Fibroblast of the conjunctiva (primary cell): ENCODE results near the gene NDUFB1.

Source experiments
- DNase-seq: peaks from one replicate; pipeline ENCODE4 v3.0.0-alpha.2; 2010; ENCODE audit warnings: low read depth

The NDUFB1 gene

DNA sequence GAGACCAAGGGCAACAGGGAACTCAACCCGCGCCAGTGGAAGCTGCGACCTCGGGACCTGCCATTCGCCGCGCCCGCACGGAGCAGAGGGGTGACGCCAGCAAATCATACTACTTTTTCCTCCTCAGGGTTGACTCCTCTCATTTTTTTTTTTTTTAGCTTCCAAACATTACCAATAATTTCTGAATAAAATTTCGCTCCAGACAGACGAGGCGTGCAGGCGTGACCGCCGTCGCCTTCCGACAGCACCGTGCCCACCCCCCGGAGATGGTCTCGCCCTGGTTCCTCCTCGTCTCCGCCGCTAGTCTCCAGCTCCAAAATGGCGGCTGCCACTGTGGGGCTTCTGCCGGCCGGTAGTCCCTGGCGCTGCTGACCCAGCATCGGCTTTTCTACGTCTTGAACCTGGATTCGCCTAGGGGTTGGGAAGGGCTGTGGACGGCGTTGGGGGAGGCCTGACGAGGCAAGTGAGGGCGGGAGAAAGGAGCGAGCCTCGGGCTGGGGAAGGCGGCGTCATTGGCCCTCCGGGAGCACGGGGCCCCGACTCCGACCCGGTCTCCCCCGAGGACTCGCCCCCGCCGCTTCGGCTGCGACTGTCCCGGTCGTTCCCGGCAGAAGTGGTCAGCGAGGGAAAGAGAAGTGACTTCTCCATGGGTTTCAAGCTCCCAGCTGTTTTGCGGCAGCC is at the start of gene NDUFB1, which contains the start of gene CPSF2:
Gene NDUFB1, minus strand, starts transcription at position 37 of the 681 bp plus-strand sequence. CDS start 4,069 bp downstream, outside the sequence.
Gene CPSF2, plus strand, starts transcription at position 300 of the 681 bp plus-strand sequence. CDS start 9,016 bp downstream, outside the sequence.
- DNase-seq: peak; percentile 33

DNA sequence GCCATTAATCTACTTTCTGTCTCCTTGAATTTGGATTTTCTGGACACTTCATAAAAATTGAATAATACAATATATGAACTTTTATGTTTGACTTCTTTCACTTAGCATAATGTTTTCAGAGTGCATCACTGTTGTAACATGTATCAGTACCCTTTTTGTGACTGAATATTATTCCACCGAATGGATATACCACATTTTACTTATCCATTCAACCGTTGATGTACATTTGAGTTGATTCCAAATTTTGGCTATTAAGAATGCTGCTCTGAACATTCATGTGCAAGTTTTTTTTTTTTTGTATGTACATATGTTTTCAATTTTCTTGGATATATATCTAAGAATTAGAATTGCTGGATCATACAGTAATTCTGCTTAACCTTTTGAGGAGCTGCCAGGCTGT is 43.5 kb upstream of the NDUFB1 start:
- DNase-seq: no peak

DNA sequence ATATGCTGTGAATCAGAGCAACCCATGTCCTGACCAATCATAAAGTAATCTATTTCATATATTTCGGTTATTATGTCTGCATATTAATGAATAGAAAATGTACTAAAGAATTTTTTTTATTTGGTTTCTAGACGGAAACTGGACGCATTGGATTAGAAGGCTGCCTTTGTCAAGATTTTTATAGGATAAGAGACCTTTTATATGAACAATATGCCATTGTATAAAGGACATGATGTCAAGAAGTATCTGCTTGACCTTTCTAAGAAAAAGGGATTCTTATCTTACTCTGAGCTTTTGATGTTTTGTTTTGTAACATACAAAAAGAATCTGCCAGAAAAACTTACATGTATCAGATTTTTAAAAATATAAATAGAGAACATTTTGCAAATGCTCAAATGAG is 40.0 kb upstream of the NDUFB1 start:
- no peak for DNase-seq

DNA sequence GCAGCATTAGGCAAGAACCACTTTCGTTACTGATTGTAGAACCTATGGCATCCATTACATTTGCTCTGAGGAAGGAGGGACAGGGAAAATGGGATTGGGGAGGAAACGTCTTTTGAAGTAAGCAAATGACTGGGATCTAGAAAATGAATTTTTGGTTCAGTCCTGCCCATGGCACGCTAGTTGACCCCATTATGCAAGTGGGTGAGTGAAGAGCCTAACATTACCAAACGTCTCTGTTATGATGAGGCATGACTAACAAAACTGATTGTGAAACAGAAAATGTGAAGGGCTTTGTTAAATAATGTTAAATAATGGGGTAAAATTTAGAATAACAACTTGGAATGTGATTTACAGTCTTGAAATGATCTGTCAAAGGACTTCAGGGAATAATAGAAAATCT is 39.1 kb upstream of the NDUFB1 start:
- peak; percentile 53 for DNase-seq

DNA sequence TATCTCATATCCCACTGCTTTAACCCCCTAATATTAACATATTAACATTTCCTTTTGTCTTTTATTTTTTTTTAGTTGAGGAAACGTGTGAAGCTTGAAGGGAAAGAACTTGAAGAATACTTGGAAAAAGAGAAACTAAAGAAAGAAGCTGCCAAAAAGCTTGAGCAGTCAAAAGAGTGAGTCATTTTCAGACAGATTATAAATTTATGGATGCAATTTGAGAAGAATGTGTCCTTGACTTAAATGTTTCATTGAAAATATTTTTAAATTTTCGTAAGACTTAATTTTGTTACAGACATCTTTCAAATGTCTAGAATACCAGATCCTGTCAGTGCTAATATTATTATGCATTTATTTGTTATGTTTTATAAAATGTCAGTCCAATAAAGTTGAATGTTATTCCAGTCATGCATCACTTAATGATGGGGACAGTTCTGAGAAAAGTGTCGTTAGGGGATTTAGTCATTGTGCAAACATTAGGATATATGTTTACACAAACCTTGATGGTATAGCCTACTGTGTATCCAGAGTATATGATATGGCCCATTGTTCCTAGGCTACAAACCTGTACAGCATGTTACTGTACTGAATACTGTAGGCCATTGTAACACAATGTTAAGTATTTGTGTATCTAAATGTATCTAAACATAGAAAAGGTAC is 32.9 kb upstream of the NDUFB1 start:
- DNase-seq: no peak

DNA sequence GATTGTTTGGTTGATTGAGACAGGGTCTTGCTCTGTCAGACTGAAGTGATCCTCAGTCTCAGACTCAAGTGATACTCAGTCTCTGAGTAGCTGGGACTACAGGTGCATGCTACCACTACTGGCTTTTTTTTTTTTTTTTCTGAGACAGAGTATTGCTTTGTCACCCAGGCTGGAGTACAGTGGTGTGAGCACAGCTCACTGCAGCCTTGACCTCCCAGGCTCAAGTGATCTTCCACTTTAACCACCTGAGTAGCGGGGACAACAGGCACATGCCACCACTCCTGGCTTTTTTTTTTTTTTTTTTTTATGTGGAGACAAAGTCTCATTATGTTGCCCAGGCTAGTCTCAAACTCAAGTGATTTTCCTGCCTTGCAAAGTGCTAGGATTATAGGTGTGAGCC is 32.1 kb upstream of the NDUFB1 start:
- no peak for DNase-seq

DNA sequence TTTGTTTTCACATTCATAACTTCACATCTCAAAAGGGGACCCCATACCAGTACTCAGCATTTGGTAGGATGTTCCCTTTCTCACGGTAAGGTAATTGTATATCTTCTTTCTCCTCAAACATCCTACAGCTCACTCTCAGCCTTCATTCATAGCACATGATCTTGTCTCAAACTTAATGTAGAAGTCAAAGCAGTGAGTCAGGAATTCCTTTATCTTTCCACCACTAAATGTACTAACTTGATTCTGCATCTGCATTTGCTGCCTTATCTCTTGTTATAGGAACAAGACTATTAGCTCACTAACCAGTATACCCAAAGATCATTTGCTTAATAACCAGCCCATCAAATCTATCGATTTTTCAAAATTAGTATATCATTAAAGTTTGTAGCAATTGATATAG is 23.2 kb upstream of the NDUFB1 start:
- no peak for DNase-seq

DNA sequence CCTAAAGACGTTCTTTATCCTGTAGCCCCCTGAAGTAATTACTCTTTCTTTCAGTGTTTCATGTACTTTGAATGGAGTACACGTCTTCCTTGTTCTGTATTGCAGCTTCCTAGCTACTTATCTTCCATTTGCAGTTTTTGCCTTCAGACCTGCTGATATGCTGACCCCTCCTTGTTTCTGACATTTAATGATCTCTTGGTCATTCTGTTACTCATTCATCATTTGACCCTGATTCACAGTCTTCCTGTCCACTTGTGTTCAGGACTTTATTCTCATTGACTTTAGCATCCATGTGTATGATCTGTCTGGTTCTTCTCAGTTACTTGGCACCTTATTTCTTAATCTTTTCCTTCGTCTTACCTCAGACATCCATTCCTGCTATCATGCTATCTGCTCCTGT is 22.5 kb upstream of the NDUFB1 start:
- no peak for DNase-seq

DNA sequence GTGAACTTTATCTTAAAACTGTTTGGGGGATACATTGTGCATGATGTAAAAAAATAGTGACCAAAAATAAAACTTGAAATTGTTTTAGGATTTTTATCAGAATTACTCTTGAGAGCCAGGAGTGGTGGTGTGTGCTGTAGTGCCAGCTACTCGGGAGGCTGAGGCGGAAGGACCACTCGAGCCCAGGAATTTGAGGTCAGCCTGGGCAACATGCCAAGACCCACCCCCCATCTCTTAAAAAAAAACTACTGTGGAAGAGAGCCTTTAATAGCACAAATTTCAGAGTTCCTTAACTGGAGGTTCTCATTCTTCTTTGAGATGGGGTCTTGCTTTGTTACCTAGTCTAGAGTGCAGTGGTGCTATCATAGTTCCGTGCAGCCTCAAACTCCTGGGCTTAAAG is 21.8 kb upstream of the NDUFB1 start:
- no peak for DNase-seq

DNA sequence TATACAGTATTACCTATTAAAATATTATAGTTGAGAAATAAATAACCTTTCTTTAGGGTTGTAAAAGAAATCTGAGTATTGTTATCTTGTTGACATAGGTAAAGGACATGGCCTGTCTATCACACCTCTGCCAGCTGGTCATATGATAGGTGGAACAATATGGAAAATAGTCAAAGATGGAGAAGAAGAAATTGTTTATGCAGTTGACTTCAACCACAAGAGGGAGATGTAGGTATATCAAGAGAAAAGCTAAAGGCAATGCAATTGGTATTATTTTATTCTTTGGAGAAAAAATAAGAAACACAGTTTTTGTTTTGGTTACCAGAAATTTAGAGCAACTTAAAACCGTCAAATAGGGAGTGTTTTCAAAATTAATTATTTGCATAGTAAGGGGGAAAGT is 13.8 kb upstream of the NDUFB1 start:
- DNase-seq: peak; percentile 48

DNA sequence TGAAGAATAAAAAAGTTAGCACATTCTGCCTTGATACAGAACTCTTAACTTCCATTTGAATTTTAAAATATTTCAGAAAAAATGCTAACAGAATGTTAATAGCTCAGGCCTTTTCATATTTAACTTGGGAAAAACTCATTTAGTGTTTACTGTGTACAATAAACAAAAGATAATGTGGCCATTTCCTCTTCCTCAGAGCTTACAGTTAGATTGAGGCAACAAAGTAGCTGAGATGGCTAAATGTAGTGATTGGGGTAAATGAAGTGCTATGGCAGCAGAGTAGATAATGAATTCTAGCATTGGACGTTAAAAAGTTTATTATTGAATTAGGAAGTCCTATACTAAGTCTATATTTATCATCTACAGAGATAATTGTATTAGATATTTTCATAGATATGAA is 12.9 kb upstream of the NDUFB1 start:
- DNase-seq: no peak

DNA sequence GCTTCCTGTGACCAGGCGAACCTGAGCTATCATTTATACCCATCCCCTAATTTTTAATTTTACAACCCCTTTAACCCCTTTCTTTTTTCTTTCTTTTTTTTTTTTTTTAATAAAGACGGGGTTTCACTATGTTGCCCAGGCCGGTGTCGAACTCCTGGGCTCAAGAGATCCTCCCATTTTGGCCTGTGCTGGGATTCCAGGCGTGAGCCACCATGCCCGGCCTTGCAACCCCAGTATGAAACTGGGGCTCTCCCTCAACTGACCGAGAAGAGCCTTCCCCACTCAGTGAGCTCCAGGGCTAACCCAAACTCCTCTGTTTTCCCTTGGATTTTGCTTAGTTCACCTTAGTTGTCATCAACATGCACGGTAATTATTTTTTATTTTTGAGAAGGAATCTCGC is 1.3 kb upstream of the NDUFB1 start:
- no peak for DNase-seq

DNA sequence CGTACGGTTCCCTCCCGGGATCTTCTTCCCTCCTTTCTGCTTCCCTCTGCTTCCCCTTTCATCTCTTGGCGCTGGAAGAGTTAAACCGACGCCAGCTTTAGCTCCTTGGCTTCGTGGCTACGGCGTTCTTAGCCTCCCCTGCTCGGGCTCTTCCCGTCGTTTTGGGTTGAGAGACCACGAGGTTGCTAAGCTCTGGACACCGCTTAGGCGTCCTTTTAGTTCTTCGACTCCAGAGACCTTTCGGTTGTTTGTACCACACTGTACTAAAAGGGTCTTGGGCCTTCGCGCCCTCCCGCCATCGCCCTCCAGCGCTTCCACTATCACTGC is 808 bp upstream of the NDUFB1 start:
- DNase-seq: no peak

DNA sequence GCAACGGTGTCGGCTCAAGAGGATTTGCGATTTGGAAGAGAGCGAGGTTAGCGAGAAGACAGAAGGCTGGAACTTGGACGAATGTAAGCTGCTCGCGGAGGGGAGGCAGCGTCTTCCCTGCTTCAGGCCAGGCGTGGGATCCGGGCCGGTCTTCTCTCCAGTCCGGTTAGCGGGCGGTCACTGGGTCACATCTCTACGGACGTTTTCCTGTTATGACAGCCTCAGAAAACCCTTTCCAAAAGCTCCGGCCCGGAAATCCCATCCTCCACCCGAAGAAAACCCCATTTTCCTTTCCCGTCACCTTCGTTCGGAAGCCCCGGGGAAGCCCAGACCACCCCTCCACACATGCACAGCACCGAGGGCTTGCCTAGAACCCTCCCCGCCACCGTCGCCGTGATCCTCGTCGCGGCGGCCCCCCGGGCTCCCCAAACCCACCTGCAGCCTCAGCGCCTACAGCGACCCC is 268 bp downstream of the NDUFB1 start:
- peak; percentile 9 for DNase-seq

DNA sequence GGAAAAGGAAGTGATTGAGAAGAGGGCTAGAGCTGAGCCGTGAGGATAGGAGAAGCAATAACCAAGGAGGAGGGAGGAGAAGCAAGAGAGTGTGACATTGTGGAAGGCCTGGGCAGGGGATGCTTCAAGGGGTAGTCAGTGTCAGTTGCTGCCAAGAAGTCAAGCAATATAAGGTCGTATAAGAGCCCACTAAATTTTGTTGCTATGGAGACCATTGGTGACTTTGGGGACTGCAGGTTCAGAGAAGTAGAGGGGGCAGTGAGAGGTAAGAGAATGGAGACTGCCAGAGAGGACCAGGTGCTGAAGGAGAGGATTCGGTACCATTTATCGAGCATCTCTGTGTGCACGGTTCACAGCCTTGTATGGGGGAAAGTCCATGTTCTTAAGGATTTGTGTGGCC is 12.0 kb downstream of the NDUFB1 start:
- DNase-seq: no peak

DNA sequence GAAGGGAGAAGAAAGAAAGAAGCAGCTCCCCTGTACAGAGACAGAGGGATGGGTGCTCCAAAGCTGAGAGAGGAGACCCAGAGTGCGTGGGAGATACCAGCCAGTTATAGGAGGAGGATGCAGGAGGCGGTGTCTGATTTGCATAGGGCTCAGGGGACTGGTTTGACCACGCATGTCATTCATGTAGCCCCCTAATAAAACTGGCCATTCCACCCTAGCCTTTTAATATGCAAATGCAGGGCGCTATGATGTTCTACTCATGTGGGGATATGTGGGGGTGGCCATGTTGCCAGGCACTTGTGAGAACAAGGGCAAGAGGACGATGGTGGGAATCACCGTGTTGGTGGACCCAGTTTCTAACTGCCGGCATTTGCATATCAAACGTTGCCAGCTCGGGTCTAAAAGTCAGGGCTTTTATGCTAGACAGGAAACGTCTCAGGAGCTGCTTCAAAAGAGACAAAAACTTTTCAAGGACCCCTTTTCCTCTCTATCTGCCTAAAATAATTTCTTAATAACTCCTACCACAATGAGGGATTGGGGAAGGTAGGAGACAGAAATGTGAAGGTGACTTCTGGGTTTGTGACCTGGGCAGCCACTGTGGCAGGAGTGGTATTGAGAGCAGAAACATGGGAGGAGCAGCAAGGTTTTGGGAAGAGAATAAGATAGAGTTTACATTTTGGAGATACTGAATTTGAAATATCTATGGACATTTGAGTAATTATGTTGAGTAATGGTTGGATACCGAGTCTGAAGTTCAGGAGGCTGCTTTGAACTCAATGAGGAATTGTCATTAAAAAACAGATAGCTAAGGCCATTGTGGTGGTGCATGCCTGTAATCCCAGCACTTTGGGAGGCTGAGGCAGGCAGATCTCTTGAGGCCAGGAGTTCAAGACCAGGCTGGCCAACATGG is 12.9 kb downstream of the NDUFB1 start:
- DNase-seq: no peak

DNA sequence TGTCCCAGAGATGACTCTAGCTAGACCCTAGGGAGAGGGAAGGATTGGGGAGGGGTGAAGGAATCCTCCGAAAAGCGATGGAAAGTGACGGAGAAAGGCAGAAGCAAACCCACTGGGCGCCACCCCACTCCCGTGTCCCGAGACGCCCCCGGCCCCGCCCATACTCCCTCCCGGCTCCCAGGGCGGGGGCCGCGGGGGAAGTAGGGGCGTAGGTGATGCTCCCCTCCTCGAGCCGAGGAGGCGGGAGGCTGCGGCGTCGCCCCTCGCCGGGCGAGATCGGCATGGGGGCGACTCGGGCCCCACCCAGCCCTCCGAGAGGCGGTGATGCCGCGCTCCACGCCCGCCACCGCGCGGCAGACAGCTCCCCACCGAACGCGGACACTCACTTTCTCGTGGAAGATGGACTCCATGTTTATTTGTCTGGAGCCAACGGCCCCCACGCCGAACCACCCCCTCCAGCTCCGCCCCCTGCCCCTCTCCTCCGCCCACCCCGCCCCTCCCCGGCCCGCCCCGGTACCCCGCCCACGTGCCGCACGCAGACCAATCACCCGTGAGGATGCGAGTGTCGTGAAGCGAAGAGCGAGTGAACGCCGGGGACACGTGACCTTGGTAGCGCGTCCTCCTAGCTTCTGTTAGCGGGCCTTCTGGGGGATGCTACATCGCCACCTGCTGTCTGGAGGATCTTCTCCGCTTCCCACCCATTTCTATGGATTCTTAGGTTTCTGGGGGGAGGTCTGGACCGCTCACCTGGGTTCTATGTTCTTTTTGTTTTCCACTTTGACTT is 15.2 kb downstream of the NDUFB1 start, which contains the start of gene ATXN3:
Gene ATXN3, minus strand, starts transcription at position 440 of the 784 bp plus-strand sequence. Its CDS starts 30 bp downstream, at position 410.
- DNase-seq: peak; percentile 98

DNA sequence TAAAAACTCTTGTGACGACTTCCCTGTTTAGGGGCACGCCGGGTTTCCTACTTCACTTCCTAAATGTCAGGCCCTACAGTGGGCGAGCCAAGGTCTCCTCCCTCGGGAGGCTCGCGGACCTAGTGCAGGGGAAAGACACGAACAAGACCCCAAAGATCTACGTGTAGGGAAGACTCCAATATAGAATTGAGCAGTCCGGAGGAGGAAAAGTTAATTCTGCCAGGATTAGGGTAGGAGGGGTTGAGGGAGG is 15.7 kb downstream of the NDUFB1 start:
- no peak for DNase-seq

DNA sequence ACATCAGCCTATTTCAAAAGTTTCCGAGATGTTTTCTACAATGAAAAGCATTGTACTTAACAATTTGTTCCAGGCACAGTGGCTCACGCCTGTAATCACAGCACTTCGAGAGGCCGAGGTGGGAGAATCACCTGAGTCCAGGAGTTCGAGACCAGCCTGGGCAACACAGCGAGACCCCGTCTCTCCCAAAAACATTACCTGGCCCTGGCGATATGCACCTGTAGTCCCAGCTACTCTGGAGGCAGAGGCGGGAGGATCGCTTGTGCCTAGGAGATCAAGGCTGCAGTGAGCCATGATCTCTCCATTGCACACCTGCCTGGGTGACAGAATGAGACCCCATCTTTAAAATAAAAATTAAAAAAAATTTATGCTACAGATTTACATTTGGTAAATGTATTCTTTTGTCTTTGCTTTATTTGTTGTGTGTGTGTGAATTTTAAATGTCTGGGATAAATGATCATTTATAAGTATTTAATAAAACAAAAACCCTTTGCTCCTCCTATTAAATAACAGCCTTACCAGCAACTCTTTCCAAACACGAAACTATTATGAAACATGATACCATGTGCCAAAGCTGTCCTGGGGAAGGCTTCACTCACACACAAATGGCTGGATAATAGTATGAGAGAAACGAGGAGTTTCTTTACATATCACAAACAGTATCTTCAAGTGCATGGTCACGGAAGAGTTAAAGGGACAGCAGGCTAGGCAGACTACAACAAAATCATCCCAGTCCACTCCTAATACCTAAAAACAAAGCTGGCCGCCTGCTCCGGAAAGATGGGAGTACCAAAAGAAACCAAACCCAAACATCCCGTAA is 16.2 kb downstream of the NDUFB1 start:
- peak; percentile 8 for DNase-seq

DNA sequence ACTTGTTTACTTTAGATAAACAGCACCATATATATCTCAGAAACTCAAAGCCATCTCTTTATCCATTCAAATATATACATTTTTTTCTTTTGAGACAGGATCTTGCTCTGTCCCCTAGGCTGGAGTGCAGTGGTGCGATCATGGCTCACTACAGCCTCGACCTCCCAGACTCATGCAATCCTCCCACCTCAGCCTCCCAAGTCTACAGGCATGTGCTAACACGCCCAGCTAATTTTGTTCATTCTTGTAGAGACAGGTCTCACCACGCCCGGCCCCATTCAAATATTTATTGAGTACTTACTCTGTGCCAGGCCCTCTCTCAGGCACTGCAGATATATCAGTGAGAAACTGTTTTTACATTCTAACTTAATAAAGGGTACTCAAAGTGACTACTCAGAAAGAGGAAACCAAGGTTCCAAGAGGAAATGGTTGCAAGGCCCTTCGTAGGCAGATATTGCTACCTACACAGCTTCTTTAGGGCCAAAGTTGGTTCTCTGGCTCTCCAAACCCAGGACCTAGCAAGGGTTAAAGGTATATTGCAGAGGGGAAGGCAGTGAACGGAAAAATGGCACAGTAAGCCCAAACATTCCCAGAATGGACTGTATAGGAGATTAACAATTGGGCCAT is 18.0 kb downstream of the NDUFB1 start:
- DNase-seq: no peak

DNA sequence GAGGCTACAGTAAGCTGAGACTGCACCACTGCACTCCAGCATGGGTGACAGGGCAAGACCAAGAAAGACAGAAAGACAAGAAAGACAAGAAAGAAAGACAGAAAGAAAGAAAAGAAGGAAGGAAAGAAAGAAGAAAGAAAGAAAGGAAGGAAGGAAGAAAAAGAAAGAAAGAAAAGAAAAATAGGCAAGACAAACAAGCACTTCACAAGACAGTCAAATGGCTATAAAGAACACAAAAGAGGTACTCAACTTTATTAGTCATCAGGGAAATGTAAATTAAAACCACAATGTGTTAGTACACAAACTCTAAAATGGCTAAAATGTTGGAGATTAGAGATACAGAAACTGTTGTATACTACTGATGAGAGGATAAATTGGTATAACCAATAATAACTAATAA is 21.7 kb downstream of the NDUFB1 start:
- no peak for DNase-seq
